ENCODE results near the gene SLC46A3.
"Not testable (repeated sequence)": the region's sequence is repeated elsewhere in the genome, so short reads cannot be mapped to it uniquely, and the experiment has no call there.

GRCh38 chr13:28742445-28742844 is 23.7 kb upstream of the SLC46A3 start:
- TF ChIP-seq CTCF (IDR thresholded peaks at IDR 0.05); EP300 (IDR thresholded peaks at IDR 0.05; ENCODE audit: low read depth): not testable (repeated sequence)

Data from transverse colon (tissue), 3 donors.